ENCODE data around the gene SEC23IP. TPM values are rescaled to one million over a fixed set of nuclear protein-coding genes. Genes with fewer than 3 reads are reported as not detected.

Gene SEC23IP
- total RNA-seq, 4 donors from 2014 or later: 15.4 to 51.3 (median 31.1) TPM

DNA sequence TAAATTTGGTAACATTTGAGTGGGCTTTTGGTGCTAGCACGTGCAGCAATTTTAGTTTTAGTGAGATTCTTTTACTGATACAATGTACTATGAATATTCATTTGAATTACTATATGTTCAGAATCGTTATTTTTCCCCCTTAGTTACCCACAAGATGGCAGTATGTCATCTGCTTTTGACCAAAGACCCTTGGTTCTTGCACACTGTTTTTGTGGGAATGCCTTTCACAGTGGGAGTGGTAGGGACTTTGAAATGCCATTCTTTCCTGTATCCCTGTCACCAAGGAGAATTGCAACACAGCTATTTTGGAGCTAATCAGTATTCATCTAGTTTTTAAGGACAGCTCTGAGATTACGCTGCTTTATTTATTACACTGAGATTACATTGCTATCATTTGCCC, 40.6 kb downstream of the SEC23IP start:
- 43 to 52% methylated on average over 3 of the region's 3 CpGs for WGBS, 2 donors (ENCODE audit: low coverage in 1 of 2)
- Histone ChIP-seq H3K4me3 (no peak overlapping the region), H3K4me1 (no peaks in the 10 kb centered on the region), H3K36me3 (peaks cover 4 to 87% of the 10 kb centered on the region in 2 donors), H3K27me3 (no peaks in the 10 kb centered on the region), H3K27ac (no peak overlapping the region), H3K9me3 (no peaks in the 10 kb centered on the region)
- TF ChIP-seq POLR2AphosphoS5 (IDR thresholded peaks at IDR 0.05): no peak
- TF ChIP-seq, protein P1, sequence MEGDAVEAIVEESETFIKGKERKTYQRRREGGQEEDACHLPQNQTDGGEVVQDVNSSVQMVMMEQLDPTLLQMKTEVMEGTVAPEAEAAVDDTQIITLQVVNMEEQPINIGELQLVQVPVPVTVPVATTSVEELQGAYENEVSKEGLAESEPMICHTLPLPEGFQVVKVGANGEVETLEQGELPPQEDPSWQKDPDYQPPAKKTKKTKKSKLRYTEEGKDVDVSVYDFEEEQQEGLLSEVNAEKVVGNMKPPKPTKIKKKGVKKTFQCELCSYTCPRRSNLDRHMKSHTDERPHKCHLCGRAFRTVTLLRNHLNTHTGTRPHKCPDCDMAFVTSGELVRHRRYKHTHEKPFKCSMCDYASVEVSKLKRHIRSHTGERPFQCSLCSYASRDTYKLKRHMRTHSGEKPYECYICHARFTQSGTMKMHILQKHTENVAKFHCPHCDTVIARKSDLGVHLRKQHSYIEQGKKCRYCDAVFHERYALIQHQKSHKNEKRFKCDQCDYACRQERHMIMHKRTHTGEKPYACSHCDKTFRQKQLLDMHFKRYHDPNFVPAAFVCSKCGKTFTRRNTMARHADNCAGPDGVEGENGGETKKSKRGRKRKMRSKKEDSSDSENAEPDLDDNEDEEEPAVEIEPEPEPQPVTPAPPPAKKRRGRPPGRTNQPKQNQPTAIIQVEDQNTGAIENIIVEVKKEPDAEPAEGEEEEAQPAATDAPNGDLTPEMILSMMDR (IDR thresholded peaks at IDR 0.05): no peak
- TF ChIP-seq EP300 (IDR thresholded peaks at IDR 0.05): no peak
- TF ChIP-seq POLR2A (IDR thresholded peaks at IDR 0.05): no peak
- ATAC-seq: no peak

DNA sequence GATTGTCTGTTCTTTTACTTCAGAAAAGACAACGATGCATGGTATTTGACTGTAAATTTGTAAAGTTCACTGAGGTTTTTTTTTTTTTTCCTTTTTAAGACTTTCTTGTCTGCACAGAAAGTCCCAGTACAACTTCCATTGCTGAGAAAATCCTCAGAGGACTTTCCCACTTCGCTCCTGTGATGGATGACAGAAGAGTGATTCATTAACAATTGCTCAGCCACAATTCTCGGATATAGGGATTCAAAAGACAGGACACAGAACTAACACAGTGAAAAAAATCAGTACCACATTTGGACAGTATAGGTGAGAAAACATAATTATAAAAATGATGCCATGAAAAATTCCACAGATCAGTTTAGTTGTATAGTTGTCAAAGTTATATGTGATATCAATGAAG, 48.0 kb downstream of the SEC23IP start:
- no peak for TF ChIP-seq POLR2A (IDR thresholded peaks at IDR 0.05)
- TF ChIP-seq POLR2AphosphoS5 (IDR thresholded peaks at IDR 0.05): no peak
- TF ChIP-seq EP300 (IDR thresholded peaks at IDR 0.05): no peak
- TF ChIP-seq, protein P1 (IDR thresholded peaks at IDR 0.05): no peak
- H3K27ac ChIP-seq: no peak overlapping the region
- 40 to 70% methylated on average over 1 to 3 of the region's 3 CpGs for whole genome bisulfite sequencing, 2 donors (ENCODE audit: low coverage in 1 of 2)
- no peaks in the 10 kb centered on the region for H3K4me1 ChIP-seq
- H3K36me3 ChIP-seq: peaks cover 0 to 92% of the 10 kb centered on the region in 2 donors
- H3K27me3 ChIP-seq: no peaks in the 10 kb centered on the region
- H3K9me3 ChIP-seq: no peaks in the 10 kb centered on the region
- H3K4me3 ChIP-seq: no peak overlapping the region
- no peak for ATAC-seq

DNA sequence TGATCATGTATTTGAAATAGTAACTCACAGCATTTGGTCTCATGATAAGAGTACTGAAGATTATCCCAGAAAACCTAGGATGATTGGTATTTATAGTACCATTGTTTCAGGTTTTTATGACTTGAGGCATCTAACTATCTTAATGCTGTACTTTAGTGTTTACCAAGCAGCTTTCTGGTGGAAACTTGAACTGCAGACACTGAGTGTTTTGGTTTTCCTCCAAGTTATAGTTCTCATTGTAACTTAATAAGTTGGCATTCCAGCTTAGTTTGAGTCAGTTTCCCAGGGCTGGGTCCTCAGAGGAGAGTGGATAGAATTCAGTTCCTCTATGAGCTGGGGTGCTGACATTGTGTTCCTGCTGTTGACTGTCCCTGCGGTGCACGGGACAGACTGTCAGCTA, 50.4 kb downstream of the SEC23IP start:
- TF ChIP-seq POLR2A (IDR thresholded peaks at IDR 0.05) (no peak), EP300 (IDR thresholded peaks at IDR 0.05) (no peak), POLR2AphosphoS5 (IDR thresholded peaks at IDR 0.05) (no peak)
- TF ChIP-seq, protein P1 (IDR thresholded peaks at IDR 0.05): no peak

DNA sequence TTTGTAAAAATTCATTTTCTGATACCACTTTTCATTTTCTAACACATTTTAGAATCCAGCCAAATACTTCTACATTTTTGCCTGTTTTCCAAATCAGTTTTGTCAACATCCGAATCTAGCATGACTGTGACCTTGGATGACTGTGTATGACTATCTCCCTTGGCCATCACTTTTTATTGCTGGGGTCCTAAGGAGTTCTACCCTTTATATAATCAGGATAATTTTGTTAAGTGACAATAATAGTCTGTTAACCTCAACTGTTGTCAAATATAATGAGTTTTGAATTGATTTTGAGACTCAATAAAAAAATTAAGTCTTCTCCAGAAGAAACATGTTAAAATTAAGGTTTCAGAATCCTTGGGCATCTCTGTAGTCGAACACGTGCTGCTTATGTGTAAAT, 53.3 kb downstream of the SEC23IP start:
- Histone ChIP-seq H3K27me3 (no peaks in the 10 kb centered on the region), H3K36me3 (peaks cover 0 to 43% of the 10 kb centered on the region in 2 donors), H3K9me3 (no peaks in the 10 kb centered on the region), H3K27ac (no peak overlapping the region), H3K4me3 (no peak overlapping the region), H3K4me1 (no peaks in the 10 kb centered on the region)
- ATAC-seq: no peak
- whole genome bisulfite sequencing, 2 donors (ENCODE audit: low coverage in 1 of 2): 74 to 90% methylated on average over 3 of the region's 3 CpGs
- TF ChIP-seq, protein P1 (IDR thresholded peaks at IDR 0.05): no peak
- TF ChIP-seq POLR2A (IDR thresholded peaks at IDR 0.05) (no peak), POLR2AphosphoS5 (IDR thresholded peaks at IDR 0.05) (no peak), EP300 (IDR thresholded peaks at IDR 0.05) (no peak)

More for the DNA sequence above, 50.4 kb downstream of the SEC23IP start:
- H3K4me1 ChIP-seq: no peaks in the 10 kb centered on the region
- H3K36me3 ChIP-seq: peaks cover 0 to 69% of the 10 kb centered on the region in 2 donors
- WGBS, 2 donors (ENCODE audit: low coverage in 1 of 2): 100% methylated on average over 1 of the region's 2 CpGs
- no peaks in the 10 kb centered on the region for H3K9me3 ChIP-seq
- no peak overlapping the region for H3K27ac ChIP-seq
- H3K4me3 ChIP-seq: no peak overlapping the region
- ATAC-seq: no peak
- no peaks in the 10 kb centered on the region for H3K27me3 ChIP-seq

DNA sequence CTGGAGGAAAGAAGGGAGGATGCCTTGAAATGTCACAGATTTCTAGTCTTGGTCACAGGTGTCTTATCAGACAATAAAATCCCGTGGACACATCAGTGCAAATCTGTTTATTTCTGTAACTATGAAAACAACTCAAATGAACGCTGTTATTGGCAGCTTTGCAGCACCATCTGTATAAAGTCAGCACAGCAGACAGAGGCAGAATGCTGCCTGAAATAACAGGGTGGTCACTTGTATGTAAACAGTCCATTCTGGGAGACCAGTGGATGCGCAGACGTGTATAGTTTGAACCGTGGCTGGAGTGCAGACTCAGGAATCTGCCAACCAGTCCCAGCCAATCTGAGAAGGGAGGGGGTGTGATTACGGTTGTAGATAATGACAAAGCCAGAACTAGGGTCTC, 54.8 kb downstream of the SEC23IP start:
- no peak for ATAC-seq
- H3K9me3 ChIP-seq: no peaks in the 10 kb centered on the region

More for the DNA sequence above, 54.8 kb downstream of the SEC23IP start:
- H3K4me3 ChIP-seq: no peak overlapping the region
- no peaks in the 10 kb centered on the region for H3K27me3 ChIP-seq
- TF ChIP-seq POLR2AphosphoS5 (IDR thresholded peaks at IDR 0.05) (no peak), POLR2A (IDR thresholded peaks at IDR 0.05) (no peak), EP300 (IDR thresholded peaks at IDR 0.05) (no peak)
- TF ChIP-seq, protein P1 (IDR thresholded peaks at IDR 0.05): no peak
- no peaks in the 10 kb centered on the region for H3K4me1 ChIP-seq
- H3K27ac ChIP-seq: no peak overlapping the region
- peaks cover 0 to 28% of the 10 kb centered on the region in 2 donors for H3K36me3 ChIP-seq
- WGBS, 2 donors (ENCODE audit: low coverage in 1 of 2): 15 to 25% methylated on average over 6 of the region's 6 CpGs
